Suprapubic skin (tissue), 4 donors: ENCODE measurements around the gene OR2B2. TPM values are rescaled to one million over a fixed set of nuclear protein-coding genes. Genes with fewer than 3 reads are reported as not detected.
"Not testable (repeated sequence)": the region's sequence is repeated elsewhere in the genome, so short reads cannot be mapped to it uniquely, and the experiment has no call there.

Experiments used
- DNase-seq, 2 donors: peaks; one replicate each; pipeline ENCODE4 v3.0.0-alpha.2; 2019; ENCODE audit warnings: low spot score in 2 of 2
- H3K27ac ChIP-seq: fragments of 200-600 bp; sonication (generic); one replicate; pipeline ENCODE4 v1.5.1; 2019
- H3K27me3 ChIP-seq: fragments of 200-600 bp; sonication (generic); one replicate; pipeline ENCODE4 v1.5.1; 2019
- H3K36me3 ChIP-seq: fragments of 200-600 bp; sonication (generic); one replicate; pipeline ENCODE4 v1.5.1; 2019
- H3K4me1 ChIP-seq: fragments of 200-600 bp; sonication (generic); one replicate; pipeline ENCODE4 v1.5.1; 2019
- H3K4me3 ChIP-seq: fragments of 200-600 bp; sonication (generic); one replicate; pipeline ENCODE4 v1.5.1; 2019; ENCODE audit warnings: mild to moderate bottlenecking
- H3K9me3 ChIP-seq: fragments of 200-600 bp; sonication (generic); one replicate; pipeline ENCODE4 v1.5.1; 2019
- CTCF ChIP-seq, 2 donors: fragments of 200-600 bp in 1 of 2; fragments of 450-650 bp in 1 of 2; sonication (generic) in 1 of 2; IDR thresholded peaks; one replicate each; pipeline ENCODE4 v1.5.1; 2016 to 2019; ENCODE audit warnings: antibody characterized with exemption in 2 of 2, mild to moderate bottlenecking in 1 of 2, moderate library complexity in 1 of 2
- EP300 ChIP-seq: sonication (generic); formaldehyde crosslinking; IDR thresholded peaks from one replicate; pipeline ENCODE4 v1.6.1; 2017; ENCODE audit warnings: antibody characterized with exemption
- POLR2A ChIP-seq, 2 donors: fragments of 450-650 bp; IDR thresholded peaks; one replicate each; pipeline ENCODE4 v1.6.1; 2017; ENCODE audit warnings: antibody characterized with exemption in 2 of 2, mild to moderate bottlenecking in 2 of 2, moderate library complexity in 2 of 2
- POLR2AphosphoS5 ChIP-seq, 3 donors: sonication (generic); formaldehyde crosslinking; IDR thresholded peaks; one replicate each; pipeline ENCODE4 v1.6.1; 2017; ENCODE audit warnings: antibody characterized with exemption in 3 of 3
- WGBS: methylation state at CpG from one replicate; pipeline ENCODE4 v1.1.5; 2018; 5-methylcytosine and 5-hydroxymethylcytosine counted together
- total RNA-seq, 4 donors: library from RNA; depleted of rRNA; stranded (reverse); fragments of >200 nt; gene quantifications; one replicate each; pipeline ENCODE4 v1.1.0, GENCODE V29; 2016

Gene OR2B2
- total RNA-seq, 4 donors from 2014 or later: not detected

DNA sequence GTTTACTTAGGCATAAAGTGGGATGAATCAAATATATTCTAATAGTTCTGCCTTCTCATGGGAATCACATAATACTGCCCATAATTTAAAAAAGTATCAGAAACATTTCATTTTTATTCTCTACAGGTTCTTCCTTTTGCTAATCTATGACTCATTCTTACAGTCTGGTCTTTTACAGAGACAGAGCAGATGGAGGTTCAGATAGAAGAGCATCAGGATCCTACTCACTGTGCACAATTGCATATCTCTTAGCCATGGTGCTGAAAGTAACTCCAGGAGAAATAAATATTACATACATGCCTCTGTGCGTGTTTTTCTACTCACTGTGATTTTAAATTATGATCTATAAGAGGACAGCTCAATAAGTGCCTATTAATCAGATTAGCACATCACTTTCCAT lies 28.6 kb upstream of the OR2B2 start:
- no peaks in the 10 kb centered on the region for H3K9me3 ChIP-seq
- 72% methylated on average over 1 of the region's 1 CpG for WGBS
- TF ChIP-seq POLR2AphosphoS5 (IDR thresholded peaks at IDR 0.05) (no peak), POLR2A (IDR thresholded peaks at IDR 0.05) (no peak), EP300 (no peak)
- H3K27ac ChIP-seq: no peak overlapping the region
- H3K36me3 ChIP-seq: no peaks in the 10 kb centered on the region
- DNase-seq: no peak
- no peaks in the 10 kb centered on the region for H3K4me1 ChIP-seq
- H3K27me3 ChIP-seq: peaks cover 8% of the 10 kb centered on the region
- no peak overlapping the region for H3K4me3 ChIP-seq

- no peaks in the 10 kb centered on the region for H3K9me3 ChIP-seq
- peaks cover 7% of the 10 kb centered on the region for H3K27me3 ChIP-seq
- WGBS: 83% methylated on average over 2 of the region's 2 CpGs
- no peaks in the 10 kb centered on the region for H3K4me1 ChIP-seq
- H3K36me3 ChIP-seq: no peaks in the 10 kb centered on the region
- no peak for DNase-seq
- no peak overlapping the region for H3K27ac ChIP-seq
- TF ChIP-seq POLR2AphosphoS5 (IDR thresholded peaks at IDR 0.05) (no peak), EP300 (no peak), CTCF (IDR thresholded peaks at IDR 0.05) (no peak), POLR2A (IDR thresholded peaks at IDR 0.05) (no peak)
- H3K4me3 ChIP-seq: no peak overlapping the region
Observed at GRCh38 chr6:27931209-27931608, 19.0 kb upstream of the OR2B2 start.

GRCh38 chr6:27929930-27930329 lies 17.7 kb upstream of the OR2B2 start:
- H3K27me3 ChIP-seq: peaks cover 12% of the 10 kb centered on the region
- WGBS: 78% methylated on average over 5 of the region's 5 CpGs

GRCh38 chr6:27928041-27928440 lies 15.8 kb upstream of the OR2B2 start:
- DNase-seq, H3K36me3 ChIP-seq, H3K27ac ChIP-seq, H3K9me3 ChIP-seq, H3K4me3 ChIP-seq, H3K4me1 ChIP-seq: not testable (repeated sequence)
- H3K27me3 ChIP-seq: peaks cover 12% of the 10 kb centered on the region
- WGBS: 93% methylated on average over 2 of the region's 2 CpGs

More at GRCh38 chr6:27929930-27930329, 17.7 kb upstream of the OR2B2 start:
- not testable (repeated sequence) for DNase-seq, H3K27ac ChIP-seq, H3K36me3 ChIP-seq, H3K9me3 ChIP-seq, H3K4me3 ChIP-seq, H3K4me1 ChIP-seq

DNA sequence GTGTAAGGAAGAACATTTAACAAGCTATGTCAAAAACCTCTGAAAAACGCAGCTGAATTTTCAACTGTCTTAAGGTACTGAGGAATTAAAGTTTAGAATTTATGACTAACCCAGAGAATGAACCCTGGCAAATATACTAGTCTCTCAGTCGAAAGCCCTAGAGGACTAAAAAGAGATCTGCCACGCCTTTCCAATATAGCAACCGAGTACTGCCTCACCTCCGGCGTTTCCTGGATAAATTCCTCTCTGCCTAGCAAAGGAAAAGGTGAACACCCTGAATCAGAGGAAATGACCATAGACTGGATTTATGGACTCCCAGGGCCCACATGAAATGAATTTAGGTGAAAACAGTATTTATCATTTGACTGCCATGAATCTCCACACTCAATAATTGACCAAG lies 12.0 kb upstream of the OR2B2 start:
- no peaks in the 10 kb centered on the region for H3K9me3 ChIP-seq
- WGBS: 44% methylated on average over 6 of the region's 6 CpGs

DNA sequence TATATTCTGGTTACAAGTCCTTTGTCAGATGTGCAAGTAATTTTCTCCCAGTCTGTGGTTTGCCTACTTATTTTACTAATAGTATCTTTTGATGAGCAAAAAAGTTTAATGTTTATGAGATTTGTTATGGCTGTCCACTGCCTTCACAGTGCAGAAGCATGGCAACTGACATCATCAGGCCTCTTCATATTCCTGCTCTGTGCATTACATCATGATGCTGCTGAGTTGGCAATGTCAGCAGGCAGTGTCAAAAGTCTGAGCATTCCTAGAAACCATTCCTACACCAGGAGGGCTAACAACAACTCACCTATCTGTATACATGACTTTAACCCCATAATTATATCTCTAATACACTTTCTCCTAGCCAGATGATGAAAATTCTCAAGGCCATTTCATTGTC lies 10.8 kb upstream of the OR2B2 start:
- H3K4me1 ChIP-seq: no peaks in the 10 kb centered on the region
- H3K27ac ChIP-seq: no peak overlapping the region
- no peak for DNase-seq
- H3K9me3 ChIP-seq: no peaks in the 10 kb centered on the region
- H3K4me3 ChIP-seq: no peak overlapping the region
- TF ChIP-seq POLR2A (IDR thresholded peaks at IDR 0.05) (no peak), POLR2AphosphoS5 (IDR thresholded peaks at IDR 0.05) (no peak), EP300 (no peak), CTCF (IDR thresholded peaks at IDR 0.05) (no peak)
- peaks cover 7% of the 10 kb centered on the region for H3K27me3 ChIP-seq
- H3K36me3 ChIP-seq: no peaks in the 10 kb centered on the region

More for the DNA sequence above, 12.0 kb upstream of the OR2B2 start:
- Histone ChIP-seq H3K36me3 (no peaks in the 10 kb centered on the region), H3K4me1 (no peaks in the 10 kb centered on the region), H3K4me3 (no peak overlapping the region), H3K27ac (no peak overlapping the region), H3K27me3 (peaks cover 9% of the 10 kb centered on the region)
- TF ChIP-seq EP300: no peak
- no peak for TF ChIP-seq POLR2A (IDR thresholded peaks at IDR 0.05)
- TF ChIP-seq POLR2AphosphoS5 (IDR thresholded peaks at IDR 0.05): no peak
- TF ChIP-seq CTCF (IDR thresholded peaks at IDR 0.05): no peak
- no peak for DNase-seq

- no peak for DNase-seq
- WGBS: 61% methylated on average over 1 of the region's 1 CpG
- Histone ChIP-seq H3K4me3 (no peak overlapping the region), H3K36me3 (no peaks in the 10 kb centered on the region), H3K4me1 (no peaks in the 10 kb centered on the region), H3K9me3 (no peaks in the 10 kb centered on the region), H3K27me3 (no peaks in the 10 kb centered on the region), H3K27ac (no peak overlapping the region)
- no peak for TF ChIP-seq CTCF (IDR thresholded peaks at IDR 0.05)
Observed at GRCh38 chr6:27908017-27908416, 4.2 kb downstream of the OR2B2 start.
